Stimulated activated CD8-positive, alpha-beta memory T cell treated with anti-CD3 and anti-CD28 coated beads, Interleukin-2, amount 100 ng/mL, for 48 hours (primary cell): ENCODE data around the gene APBB2.
A peak's percentile ranks its signal among the peaks of the same experiment; 100 is the strongest.

Experiments
- DNase-seq, 2 donors: peaks; one replicate each; pipeline ENCODE4 v3.0.0-alpha.2; 2020; ENCODE audit warnings: low read depth in 2 of 2

The APBB2 gene

DNA sequence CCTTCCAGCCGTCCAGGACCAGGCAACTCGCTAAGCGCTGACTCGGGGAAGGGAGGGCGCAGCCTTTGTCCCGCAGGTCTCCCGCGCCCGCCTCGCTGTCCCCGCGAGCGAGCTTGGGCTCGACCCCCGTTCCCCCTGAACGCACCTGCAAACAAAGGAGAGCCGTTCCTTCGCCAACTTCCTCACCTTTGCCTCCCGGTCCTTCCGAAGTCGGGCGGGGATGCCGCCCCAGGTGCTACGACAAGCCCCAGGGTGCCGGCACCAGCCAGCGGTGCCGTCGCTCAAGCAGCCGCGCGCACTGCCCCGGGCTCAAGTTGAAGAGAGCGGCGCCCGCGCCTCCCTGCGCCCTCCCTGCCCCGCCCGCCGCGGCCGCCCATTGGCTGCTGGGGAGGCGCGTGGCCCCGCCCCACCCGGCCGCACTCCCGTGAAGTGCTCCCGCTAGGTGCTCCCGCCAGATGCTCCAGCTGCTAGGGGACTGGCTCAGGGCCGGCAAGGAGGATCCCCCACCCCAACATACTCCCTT, 357.4 kb downstream of the APBB2 start:
- DNase-seq: peak; percentile 38 to 53

DNA sequence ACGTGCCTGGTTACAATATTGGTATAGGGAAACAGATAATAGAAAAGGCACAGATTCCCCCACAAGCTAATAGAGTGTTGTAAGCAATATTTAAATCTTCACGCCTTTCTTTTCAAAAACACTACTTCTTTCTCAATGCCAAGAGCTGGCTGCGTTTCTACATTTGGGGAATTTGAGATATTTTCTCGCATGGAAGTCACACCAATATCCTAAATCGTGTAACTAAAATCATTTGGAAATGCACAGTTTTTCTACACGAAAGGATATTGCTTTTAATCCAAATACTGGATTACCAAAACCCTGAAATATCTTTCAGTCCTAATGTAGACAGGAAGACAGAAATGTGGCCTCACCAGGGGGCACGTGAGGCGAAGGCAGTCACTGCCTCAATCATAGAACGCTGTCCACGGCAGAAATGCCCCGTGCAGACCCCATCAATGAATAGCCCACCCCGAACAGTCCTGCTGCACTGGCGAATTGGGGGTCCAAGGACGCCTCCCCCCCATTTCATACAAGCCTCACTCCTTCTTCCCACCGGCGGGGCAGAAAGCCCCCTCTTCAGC, 358.0 kb downstream of the APBB2 start:
- DNase-seq: no peak

DNA sequence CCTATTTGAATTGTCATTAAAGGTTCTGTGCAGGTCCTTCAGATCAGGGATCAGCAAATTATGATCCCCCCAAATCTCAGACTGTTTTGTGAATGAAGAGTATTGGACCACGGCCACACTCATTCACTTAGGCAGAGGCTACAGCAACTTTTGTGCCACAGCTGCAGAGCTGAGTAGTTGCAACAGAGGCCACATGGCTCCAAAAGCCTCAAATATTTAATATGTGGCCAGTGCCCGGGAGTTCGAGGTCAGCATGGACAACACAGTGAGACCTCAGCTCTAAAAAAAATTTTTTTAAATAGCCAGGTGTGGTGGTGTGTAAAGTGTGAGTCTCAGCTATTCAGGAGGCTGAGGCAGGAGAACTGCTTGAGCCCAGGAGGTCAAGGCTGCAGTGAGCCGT, 363.8 kb downstream of the APBB2 start:
- DNase-seq: no peak

DNA sequence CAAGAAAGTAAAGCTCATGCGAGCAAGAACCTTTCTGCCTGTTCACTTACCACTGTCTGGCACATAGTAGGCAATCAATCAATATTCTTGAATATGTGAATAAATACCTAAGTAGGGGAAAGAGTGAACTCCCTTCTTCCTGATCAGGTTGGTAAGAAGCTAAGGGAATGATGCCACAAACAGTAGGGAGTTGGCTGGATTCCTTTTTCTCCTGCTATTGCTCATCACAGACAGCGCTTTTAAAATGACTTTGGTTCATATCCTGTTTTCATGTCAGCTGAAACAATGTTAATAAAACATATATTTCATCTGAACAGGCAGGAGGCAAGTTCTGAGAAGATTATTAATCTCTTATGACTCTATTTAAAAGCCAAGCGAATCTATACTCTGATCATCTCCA, 365.4 kb downstream of the APBB2 start:
- no peak for DNase-seq

DNA sequence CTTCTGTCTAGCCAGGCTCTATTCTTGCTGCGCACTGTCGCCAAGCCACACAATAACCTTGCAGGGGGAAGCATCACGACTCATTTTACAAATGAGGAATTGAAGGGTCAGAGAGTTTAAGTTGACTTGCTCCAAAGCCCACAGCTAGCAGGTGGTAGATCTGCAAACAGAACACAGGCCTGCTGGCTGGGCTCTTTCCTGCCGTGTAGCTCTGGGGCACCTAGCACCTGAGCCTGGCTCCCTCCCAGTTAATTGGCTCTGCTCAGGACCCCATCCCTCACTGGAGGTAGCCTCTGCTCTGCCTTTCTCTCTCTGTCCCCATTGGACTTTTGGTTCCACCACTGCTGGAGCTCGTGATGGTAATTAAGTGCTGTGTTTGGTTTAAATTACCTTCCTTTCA, 366.1 kb downstream of the APBB2 start:
- no peak for DNase-seq

DNA sequence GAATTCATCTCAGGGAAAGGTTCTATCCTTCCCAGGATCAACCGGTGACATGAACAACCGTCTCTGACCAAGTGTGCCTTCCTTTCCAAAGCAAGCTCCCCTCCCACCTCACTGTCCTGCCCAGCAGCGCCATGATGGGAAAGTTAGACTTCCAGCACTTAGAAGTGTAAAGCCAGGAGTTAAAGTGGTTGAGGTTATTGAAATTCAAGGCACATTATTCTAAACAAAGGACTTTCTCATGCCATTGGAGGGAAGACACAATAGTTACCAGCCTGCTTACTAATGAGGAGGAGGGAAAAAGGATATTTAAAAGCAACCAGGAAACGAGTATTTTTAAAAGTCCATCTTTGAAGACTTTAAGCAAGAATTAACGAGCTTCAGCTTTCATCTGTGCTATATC, 367.8 kb downstream of the APBB2 start:
- no peak for DNase-seq

DNA sequence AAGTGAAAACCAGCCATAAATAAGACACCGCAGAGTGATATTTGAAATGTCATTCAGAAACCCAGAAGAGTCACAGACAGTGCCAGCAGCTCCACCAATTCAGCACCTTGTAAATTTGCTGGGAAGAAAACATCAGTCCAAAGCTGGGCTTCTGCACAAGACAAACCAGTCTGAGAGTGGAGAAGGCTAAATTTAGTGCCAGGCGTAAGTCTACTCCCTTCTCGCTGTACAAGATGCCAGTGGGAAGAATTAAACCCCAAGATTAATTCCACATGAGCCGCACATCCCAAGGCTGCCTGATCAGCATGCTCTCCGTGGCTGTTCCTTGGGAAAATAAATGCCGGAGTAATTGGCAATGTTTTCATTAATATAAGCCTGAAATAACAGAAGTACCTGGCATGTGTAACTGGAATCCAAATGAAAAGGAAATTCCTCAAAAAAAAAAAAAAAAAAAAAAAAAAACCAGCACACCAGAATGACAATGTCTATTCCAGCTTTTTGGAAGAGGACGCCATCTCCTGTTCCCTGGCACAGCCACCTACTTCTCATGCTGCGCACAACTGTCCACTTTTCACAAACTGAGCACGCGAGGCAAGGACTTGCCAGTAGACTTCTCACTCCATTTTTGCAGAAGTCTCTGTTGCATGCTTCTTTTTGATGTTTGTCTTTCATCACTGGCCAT, 369.0 kb downstream of the APBB2 start:
- DNase-seq: no peak

DNA sequence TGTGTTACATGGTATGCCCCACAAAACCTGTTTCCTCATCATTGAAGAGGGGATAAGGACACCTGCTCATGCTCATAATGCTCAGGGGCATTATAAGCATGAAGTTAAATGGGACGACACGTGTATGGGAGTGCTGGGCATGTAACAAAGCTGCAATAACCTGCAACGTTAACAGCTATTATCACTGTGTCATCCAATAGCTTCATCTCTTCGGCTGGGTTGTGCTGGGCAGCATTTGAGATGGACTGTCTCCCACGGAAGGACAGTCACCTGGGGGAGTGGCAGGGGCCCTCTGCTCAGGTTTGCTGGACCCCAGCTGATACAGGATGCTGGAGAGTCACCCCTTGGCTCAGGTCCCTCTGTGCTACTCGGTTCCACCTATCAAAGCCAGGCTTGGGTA, 370.1 kb downstream of the APBB2 start:
- DNase-seq: no peak

DNA sequence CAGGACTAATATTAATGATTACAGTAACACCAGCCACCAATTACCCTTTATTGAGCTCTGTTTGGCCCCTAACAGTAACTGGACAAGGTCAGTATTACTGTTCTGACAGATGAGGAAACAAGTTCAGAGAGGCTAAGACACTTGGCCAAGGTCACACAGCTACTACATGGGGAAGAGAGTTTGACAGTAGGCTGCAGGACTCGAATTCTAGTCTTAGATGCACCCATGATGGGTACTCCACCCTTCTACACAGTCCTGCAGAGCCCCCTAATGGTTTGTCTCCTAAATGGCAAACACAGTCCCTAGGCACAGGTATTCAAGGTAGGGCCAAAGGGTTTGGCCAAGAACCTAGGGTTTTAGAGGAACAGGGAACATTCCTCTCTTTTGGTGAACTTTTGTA, 370.6 kb downstream of the APBB2 start:
- DNase-seq: peak in 1 of 2 donors; percentile 12

DNA sequence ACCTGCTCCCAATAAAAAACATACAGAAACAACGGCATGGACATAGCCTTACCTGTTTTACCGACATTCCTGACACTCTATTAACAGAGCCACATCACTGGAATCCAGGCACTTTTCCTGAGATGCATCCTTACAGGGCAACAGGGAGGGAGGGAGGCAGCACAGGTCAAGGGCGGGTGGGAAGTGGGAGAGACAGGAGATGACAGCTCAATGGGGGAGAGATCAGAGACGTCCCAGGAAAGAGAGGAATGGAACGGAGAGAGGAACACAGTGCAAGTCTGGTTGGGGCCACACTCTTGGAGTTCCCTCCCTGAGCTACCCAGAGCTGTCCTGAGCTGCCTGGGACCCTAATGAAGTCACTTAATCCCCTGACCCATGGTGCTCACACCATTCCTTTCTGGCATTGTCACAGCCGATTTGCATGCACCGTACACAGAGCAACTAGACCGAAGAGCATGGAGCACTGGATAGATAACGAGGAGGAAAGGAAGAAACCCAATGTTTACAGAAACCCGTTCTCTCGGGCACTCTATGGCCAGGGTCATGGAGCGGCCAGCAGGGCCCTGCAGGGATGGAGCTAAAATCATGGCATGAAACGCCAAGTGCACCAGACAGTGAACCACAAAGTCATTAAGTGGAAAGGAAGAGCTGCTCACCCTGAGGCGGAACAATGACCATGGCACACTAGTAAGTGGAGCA, 371.5 kb downstream of the APBB2 start:
- no peak for DNase-seq

DNA sequence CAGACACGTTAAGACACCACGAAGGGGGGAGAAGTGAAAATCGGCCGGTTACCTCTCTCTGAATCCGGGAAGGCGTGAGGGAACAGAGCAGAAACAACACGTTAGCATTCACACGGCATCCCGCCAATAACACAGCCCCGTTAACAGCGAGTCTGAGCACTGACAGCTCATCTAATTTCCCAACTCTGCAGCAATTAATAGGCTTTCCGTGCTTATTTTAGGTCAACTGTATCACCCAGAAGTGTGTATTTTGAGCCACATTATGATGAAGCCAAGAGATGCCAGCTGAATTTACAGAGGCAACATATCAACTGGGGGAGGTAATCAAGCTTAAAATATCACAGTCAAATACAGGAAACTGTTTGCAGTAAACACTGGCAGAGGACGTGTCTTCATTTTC, 372.0 kb downstream of the APBB2 start:
- DNase-seq: no peak

DNA sequence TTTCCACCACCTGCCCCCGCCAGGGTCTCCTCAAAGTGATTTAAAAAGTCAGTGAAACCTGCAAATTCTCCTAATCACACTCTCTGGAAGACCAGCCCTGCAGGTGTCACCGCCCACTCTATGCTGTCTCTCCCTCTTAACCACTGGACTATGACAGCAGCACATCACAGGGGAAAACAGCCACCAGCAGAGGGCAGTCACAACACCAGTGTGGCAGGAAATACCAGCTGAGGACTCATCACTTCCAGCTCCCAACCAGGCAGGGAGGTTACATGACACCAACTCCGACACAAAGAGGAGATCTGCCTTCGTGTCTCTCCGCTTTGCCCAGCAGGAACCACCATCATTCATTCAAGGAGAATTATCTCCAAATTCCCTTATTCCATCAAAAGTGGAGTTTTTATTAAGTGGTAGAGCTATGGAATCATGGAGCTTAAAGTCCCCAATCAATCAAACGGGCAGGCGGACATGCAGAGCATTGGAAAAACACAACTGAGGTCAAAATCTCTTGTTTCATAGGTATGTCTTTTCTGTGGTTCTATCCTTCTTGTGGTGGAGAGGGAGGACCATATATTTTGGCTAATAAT, 373.3 kb downstream of the APBB2 start:
- DNase-seq: peak; percentile 67 to 80

DNA sequence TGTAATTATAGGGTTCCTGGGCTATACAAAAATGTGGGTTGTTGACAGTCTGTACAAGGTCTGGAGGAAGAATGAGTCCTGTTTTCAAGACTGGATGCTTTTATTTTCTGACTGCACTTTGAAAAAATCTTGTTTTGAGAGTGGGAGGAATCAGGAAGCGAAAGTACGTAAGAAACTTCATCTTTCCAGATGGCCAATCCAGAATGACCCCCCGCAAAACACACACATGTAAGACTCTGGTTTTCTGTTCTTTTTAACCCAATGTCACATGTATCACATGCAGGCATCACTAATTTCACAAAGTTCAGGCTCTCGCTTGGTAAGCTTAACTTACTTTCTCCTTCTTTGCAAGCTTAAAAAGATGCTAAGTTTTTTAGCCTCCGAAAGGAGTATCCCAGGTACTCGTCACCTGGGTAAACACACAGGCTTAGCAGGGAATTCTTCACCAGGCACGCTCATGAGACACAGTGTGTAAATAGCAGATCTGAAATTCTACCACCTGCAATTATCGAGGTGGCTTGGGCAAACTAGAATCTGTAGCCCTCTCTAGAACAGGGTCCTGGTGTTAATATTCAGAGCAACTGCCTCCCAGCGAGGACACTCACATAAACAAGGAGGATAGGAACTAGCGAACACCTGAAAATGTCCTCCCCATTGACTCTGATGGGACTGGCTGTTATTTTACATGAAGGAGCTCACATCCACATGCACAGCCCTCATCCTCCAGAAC, 373.9 kb downstream of the APBB2 start:
- no peak for DNase-seq

DNA sequence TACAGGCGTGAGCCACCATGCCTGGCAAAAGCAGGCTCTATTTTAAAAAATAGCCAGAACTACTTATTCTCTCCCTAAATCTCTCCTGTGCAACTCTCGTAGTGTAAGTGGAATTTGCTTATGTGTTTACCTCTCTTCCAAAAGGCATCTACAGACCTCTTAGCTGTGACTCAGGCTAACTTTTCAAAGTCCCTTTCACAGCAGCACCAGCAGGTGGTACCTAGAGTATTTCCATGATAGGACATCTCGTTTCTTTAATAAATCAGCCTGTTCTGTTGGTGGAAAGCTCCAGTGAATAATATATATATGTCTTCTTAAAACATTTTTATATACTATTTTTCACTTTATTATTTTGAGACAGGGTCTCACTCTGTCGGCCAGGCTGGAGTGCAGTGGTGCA, 375.6 kb downstream of the APBB2 start:
- no peak for DNase-seq

DNA sequence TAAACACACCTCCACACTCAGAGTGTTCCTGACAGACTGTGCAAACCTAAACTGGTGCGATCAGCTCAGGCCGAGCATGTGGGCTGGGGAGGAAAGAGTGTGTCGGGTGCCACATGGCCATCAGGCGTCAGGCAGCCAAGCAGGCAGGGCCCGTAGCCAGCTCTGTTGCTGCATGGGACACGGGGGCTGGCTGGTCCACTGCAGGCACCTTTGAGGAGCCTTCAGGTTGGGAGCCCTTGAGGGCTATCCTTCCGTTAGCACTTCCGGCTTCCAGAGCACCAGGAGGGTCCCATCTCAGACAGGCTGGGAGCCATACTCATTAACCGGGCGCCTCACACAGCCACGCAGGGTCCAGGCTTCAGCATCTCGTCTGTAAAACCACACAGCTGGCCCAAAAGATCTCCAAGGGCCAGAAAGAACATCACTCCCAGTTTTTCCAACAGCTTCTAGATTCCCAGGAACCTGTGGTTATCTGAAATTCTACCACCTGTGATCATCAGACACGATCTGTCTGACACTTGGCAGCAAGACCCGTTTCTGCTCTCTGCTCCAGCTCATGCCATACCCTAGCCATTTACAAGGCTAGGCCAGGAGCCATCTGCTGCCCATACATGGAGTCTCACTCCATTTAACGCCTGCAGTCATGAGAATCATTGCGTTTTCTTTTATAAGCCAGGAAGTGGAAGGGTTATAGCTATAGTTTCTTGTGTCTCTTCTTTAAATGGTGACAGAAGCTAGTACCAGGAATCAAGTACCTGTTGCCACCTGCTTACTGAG, 377.1 kb downstream of the APBB2 start:
- no peak for DNase-seq

DNA sequence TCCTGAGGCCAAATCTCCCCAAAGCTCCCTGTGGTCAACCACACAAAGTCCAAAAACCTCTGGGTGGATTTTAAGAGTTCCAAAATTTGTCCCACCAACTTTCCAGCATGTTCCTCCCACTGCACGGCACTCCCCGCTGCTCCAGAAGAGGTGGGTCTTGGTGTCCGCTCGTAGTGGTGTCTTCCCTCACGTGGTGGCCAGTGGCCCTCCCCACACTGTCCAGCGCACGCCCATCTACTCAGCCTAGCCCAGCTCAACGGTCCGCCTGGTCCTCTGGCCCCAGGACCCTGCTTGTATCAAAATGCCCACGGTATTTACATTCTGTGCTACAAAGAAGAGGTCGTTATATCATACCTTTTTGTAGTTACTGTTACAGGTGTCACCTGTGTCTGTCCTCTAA, 381.1 kb downstream of the APBB2 start:
- DNase-seq: no peak

DNA sequence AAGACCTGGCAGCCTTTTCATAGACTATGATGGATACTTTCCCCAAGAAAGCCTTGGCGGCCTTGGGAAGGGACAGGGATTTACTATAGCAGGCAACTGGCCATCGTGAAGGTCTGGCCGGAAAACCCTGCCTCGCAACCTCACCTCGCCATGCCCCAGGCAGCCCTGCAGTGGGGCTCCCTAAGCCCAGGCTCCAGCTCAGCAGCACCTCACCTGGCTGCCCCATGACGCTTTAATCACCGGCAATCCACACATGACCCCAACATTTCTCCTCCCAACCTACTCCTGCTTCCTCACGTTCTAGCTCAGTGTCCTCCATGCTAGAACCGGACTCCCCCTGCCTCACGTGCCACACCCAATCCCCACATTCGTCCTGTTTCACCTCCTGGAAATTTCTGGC, 382.2 kb downstream of the APBB2 start:
- DNase-seq: no peak

DNA sequence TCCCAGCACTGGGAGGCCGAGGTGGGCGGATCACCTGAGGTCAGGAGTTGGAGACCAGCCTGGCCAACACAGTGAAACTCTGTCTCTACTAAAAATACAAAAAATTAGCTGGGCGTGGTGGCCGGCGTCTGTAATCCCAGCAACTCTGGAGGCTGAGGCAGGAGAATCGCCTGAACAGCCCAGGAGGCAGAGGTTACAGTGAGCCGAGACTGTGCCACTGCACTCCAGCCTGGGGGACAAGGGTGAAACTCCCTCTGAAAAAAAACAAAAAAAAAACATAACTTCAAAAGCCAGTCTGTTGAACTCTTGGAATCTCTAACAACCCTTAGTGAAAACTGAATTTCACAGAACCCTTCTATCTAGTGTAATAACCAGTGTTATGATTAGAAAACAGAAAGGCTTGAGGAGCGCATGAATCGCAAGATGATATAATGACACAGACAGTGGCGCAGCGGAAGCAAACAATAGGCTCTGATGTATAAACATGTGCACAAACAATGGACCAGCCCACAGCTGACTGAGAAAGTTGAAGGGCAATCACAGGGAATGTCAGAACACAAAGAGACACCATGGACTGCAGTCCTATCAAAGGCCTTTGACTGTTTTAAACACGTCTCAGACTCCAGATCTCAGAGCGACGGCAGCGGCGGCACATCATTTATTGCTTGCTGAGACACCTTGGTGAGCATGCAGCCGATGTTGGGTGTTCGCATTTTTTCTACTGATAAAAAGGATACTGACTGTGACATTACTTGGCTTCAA, 383.0 kb downstream of the APBB2 start:
- DNase-seq: no peak

DNA sequence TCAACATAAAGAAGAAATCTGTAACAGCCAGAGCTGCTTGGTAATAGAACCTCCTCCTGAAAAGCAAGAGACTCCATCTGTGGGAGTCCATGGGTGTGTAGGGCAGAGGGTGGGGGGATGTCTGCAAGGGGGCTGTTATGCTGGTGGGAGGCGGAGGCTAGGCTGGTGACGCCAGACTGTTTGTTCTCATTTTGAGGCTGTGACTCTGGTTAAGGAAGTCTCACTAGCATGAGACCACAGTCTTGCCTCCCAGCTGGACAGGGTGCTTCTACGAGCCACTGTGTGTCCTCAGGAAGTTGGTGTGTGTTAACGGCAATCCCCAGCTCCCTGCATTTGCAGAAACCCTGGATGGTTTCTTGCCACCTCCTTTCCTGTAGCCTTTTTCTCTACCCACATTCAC, 384.8 kb downstream of the APBB2 start:
- no peak for DNase-seq

DNA sequence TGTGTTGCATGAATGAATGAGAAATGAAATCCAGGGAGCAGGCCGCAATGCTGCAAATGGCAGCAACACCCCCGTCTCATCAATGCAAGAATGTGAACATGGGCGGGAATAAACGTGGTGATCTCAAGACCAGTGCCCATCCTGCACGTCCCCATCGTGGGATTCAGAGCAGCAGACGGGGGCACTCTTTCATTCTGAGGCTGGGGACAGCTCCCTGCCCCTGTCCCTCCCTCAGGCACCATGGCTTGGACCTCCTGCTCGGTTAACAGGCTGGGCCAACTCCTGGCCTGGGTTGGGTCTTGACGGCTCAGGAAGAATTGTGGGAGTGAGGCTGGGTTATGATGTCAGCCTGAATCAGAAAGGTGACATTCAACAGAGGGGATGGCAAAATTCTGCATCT, 385.7 kb downstream of the APBB2 start:
- DNase-seq: no peak

DNA sequence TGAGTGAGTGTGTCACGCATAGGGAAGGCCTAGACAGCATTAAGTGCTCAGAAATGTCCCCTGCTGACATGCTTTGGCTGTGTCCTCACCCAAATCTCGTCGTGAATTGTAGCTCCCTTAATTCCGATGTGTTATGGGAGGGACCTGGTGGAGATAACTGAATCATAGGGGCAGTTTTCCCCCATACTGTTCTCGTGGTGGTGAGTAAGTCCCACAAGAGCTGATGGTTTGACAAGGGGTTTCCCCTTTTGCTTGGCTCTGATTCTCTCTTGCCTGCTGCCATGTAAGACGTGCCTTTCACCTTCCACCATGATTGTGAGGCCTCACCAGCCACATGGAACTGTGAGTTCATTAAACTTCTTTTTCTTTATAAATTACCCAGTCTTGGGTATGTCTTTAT, 386.6 kb downstream of the APBB2 start:
- DNase-seq: no peak
